Ascending aorta (tissue), 2 donors: ENCODE results near the gene POLQ. TPM values are rescaled to one million over a fixed set of nuclear protein-coding genes. Genes with fewer than 3 reads are reported as not detected.

ENCODE experiments used
- DNase-seq, 2 donors: peaks; one replicate each; pipeline ENCODE4 v3.0.0-alpha.2; 2019; ENCODE audit warnings: low spot score in 2 of 2
- H3K27ac ChIP-seq, 2 donors: fragments of 200-600 bp; sonication (generic); one replicate each; pipeline ENCODE4 v1.5.1; 2016 to 2017; ENCODE audit warnings: mild to moderate bottlenecking in 1 of 2
- H3K27me3 ChIP-seq: fragments of 200-600 bp; sonication (generic); one replicate; pipeline ENCODE4 v1.5.1; 2017
- H3K36me3 ChIP-seq, 2 donors: fragments of 200-600 bp; sonication (generic); one replicate each; pipeline ENCODE4 v1.5.1; 2016
- H3K4me1 ChIP-seq, 2 donors: fragments of 200-600 bp; sonication (generic); one replicate each; pipeline ENCODE4 v1.5.1; 2016 to 2017; ENCODE audit warnings: mild to moderate bottlenecking in 1 of 2
- H3K4me3 ChIP-seq, 2 donors: fragments of 200-600 bp; sonication (generic); one replicate each; pipeline ENCODE4 v1.5.1; 2016 to 2017; ENCODE audit warnings: mild to moderate bottlenecking in 1 of 2
- H3K9me3 ChIP-seq, 2 donors: fragments of 200-600 bp; sonication (generic); one replicate each; pipeline ENCODE4 v1.5.1; 2016
- CTCF ChIP-seq, 3 experiments: fragments of 200-600 bp in 2 of 3; fragments of 450-650 bp in 1 of 3; sonication (generic) in 2 of 3; IDR thresholded peaks; one replicate each; pipeline ENCODE4 v1.5.1; 2016 to 2019; ENCODE audit warnings: antibody characterized with exemption in 3 of 3, mild to moderate bottlenecking in 1 of 3, moderate library complexity in 1 of 3
- intact Hi-C: fragments of 100-400 bp; cut with DNase I; formaldehyde crosslinking; loops from one replicate; pipeline ENCODE4 v1.15.1; 2023
- total RNA-seq: library from RNA; depleted of rRNA; stranded (reverse); fragments of >200 nt; gene quantifications from one replicate; pipeline ENCODE4 v1.1.0, GENCODE V29; 2016

The POLQ gene
- total RNA-seq, 1 donor from 2014 or later = not detected

GRCh38 chr3:121581691-121582090 lies 35.9 kb upstream of the POLQ start:
- Histone ChIP-seq H3K27me3 (no peaks in the 10 kb centered on the region), H3K9me3 (no peaks in the 10 kb centered on the region), H3K4me1 (no peaks in the 10 kb centered on the region), H3K36me3 (no peaks in the 10 kb centered on the region), H3K27ac (no peak overlapping the region), H3K4me3 (no peak overlapping the region)
- no peak for TF ChIP-seq CTCF (IDR thresholded peaks at IDR 0.05)
- no peak for DNase-seq
- intact Hi-C loops = no loop called here

GRCh38 chr3:121574449-121574848 lies 28.7 kb upstream of the POLQ start:
- H3K27me3 ChIP-seq = no peaks in the 10 kb centered on the region
- H3K4me1 ChIP-seq = no peaks in the 10 kb centered on the region
- H3K36me3 ChIP-seq = no peaks in the 10 kb centered on the region
- H3K27ac ChIP-seq = no peak overlapping the region
- no peak for TF ChIP-seq CTCF (IDR thresholded peaks at IDR 0.05)
- DNase-seq = no peak
- no peak overlapping the region for H3K4me3 ChIP-seq
- H3K9me3 ChIP-seq = no peaks in the 10 kb centered on the region
- intact Hi-C loops = no loop called here

- H3K4me3 ChIP-seq = no peak within 1 kb of the TSS
- H3K36me3 ChIP-seq = no peaks in the 10 kb centered on the region
- no peaks in the 10 kb centered on the region for H3K27me3 ChIP-seq
- intact Hi-C loops = no loop called here
- H3K4me1 ChIP-seq = no peaks in the 10 kb centered on the region
- DNase-seq = no peak
- H3K9me3 ChIP-seq = no peaks in the 10 kb centered on the region
- TF ChIP-seq CTCF (IDR thresholded peaks at IDR 0.05) = no peak
- H3K27ac ChIP-seq = no peak within 1 kb of the TSS
Observed at GRCh38 chr3:121567649-121568048, 21.9 kb upstream of the POLQ start, which contains the start of gene ARGFX. TSS of gene ARGFX (plus strand) at chr3:121567949. CDS start at chr3:121570714, 2,765 bp downstream.

- DNase-seq = no peak
- intact Hi-C loops = no loop called here
- H3K36me3 ChIP-seq = no peaks in the 10 kb centered on the region
- TF ChIP-seq CTCF (IDR thresholded peaks at IDR 0.05) = no peak
- no peaks in the 10 kb centered on the region for H3K4me1 ChIP-seq
- no peaks in the 10 kb centered on the region for H3K9me3 ChIP-seq
- H3K27ac ChIP-seq = no peak overlapping the region
- no peak overlapping the region for H3K4me3 ChIP-seq
- H3K27me3 ChIP-seq = no peaks in the 10 kb centered on the region
Observed at GRCh38 chr3:121566773-121567172, 21.0 kb upstream of the POLQ start.

- no peak overlapping the region for H3K4me3 ChIP-seq
- no peak overlapping the region for H3K27ac ChIP-seq
- no peaks in the 10 kb centered on the region for H3K27me3 ChIP-seq
- no peak for DNase-seq
- H3K36me3 ChIP-seq = no peaks in the 10 kb centered on the region
- no peak for TF ChIP-seq CTCF (IDR thresholded peaks at IDR 0.05)
- intact Hi-C loops = no loop called here
- H3K9me3 ChIP-seq = no peaks in the 10 kb centered on the region
- no peaks in the 10 kb centered on the region for H3K4me1 ChIP-seq
Observed at GRCh38 chr3:121562148-121562547, 16.4 kb upstream of the POLQ start.

DNA sequence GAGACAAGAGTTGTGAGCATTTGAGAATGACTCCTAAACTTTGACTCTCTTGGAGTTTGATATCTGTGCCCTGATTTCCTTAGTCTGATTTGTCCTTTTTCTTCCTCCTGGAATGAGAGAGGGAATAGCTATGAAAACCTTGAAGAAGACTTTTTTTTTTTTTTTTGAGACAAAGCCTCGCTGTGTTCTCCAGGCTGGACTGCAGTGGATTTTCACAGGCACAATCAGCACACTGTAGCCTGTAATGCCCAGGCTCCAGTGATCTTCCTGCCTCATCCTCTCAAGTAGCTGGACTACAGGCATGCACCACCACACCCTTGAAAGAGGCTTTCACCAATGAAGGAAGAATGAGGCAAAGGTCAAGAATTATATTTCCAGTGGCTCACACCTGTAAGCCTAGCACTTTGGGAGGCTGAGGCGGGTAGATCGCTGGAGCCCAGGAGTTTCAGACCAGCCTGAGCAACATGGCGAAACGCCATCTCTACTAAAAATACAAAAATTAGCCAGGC lies 11.7 kb upstream of the POLQ start:
- no peak for TF ChIP-seq CTCF (IDR thresholded peaks at IDR 0.05)
- Histone ChIP-seq H3K36me3 (no peaks in the 10 kb centered on the region), H3K4me1 (no peaks in the 10 kb centered on the region), H3K27me3 (no peaks in the 10 kb centered on the region), H3K4me3 (no peak overlapping the region), H3K9me3 (no peaks in the 10 kb centered on the region), H3K27ac (no peak overlapping the region)
- intact Hi-C loops = no loop called here
- no peak for DNase-seq
